Endodermal cell (in vitro differentiated cells): ENCODE measurements around the gene IL22RA1. TPM values are rescaled to one million over a fixed set of nuclear protein-coding genes. Genes with fewer than 3 reads are reported as not detected.

ENCODE experiments used
- DNase-seq: peaks from one replicate; pipeline ENCODE4 v3.0.0-alpha.2; 2017
- H3K27ac ChIP-seq: 2 replicates; pipeline ENCODE4 v1.5.1; 2013; ENCODE audit warnings: mild to moderate bottlenecking, low read depth, low read length, moderate library complexity
- H3K27me3 ChIP-seq: 2 replicates; pipeline ENCODE4 v1.6.1; 2013; ENCODE audit warnings: mild to moderate bottlenecking, low read length, moderate library complexity; ENCODE audit not compliant: insufficient read depth, control insufficient read depth, poor library complexity, severe bottlenecking
- H3K36me3 ChIP-seq: 2 replicates; pipeline ENCODE4 v1.7.0; 2013; ENCODE audit warnings: mild to moderate bottlenecking, low read length, moderate library complexity; ENCODE audit not compliant: control insufficient read depth, insufficient read depth
- H3K4me1 ChIP-seq: one replicate; pipeline ENCODE4 v1.7.0; 2013; ENCODE audit warnings: low read length; ENCODE audit not compliant: control insufficient read depth, insufficient read depth
- H3K4me3 ChIP-seq: 2 replicates; pipeline ENCODE4 v1.5.1; 2013; ENCODE audit warnings: mild to moderate bottlenecking, low read length, moderate library complexity
- H3K9ac ChIP-seq: 2 replicates; pipeline ENCODE4 v1.6.1; 2013; ENCODE audit warnings: mild to moderate bottlenecking, low read length, moderate library complexity; ENCODE audit not compliant: poor library complexity, severe bottlenecking; ENCODE audit errors: extremely low read depth
- H3K9me3 ChIP-seq: 2 replicates; pipeline ENCODE4 v1.6.1; 2013; ENCODE audit warnings: mild to moderate bottlenecking, low read length, moderate library complexity; ENCODE audit not compliant: control insufficient read depth
- H3K27ac Mint-ChIP-seq: 2 replicates; pipeline ENCODE4 v1.8.0; 2020; ENCODE audit warnings: mixed read lengths
- H3K27me3 Mint-ChIP-seq: 2 replicates; pipeline ENCODE4 v1.8.0; 2021; ENCODE audit warnings: mild to moderate bottlenecking, mixed read lengths; ENCODE audit not compliant: insufficient read depth
- H3K36me3 Mint-ChIP-seq: 2 replicates; pipeline ENCODE4 v1.8.0; 2020; ENCODE audit warnings: low read depth, mixed read lengths
- H3K4me1 Mint-ChIP-seq: 2 replicates; pipeline ENCODE4 v1.8.0; 2020; ENCODE audit warnings: mixed read lengths
- H3K4me3 Mint-ChIP-seq: 2 replicates; pipeline ENCODE4 v1.8.0; 2020; ENCODE audit warnings: mild to moderate bottlenecking, moderate library complexity, mixed read lengths
- H3K9me3 Mint-ChIP-seq: 2 replicates; pipeline ENCODE4 v1.8.0; 2020; ENCODE audit warnings: mild to moderate bottlenecking, mixed read lengths
- CTCF ChIP-seq: fragments of 200-600 bp; sonication (generic); conservative IDR thresholded peaks from 2 replicates; pipeline ENCODE4 v1.5.0; 2021; ENCODE audit warnings: antibody characterized with exemption, mild to moderate bottlenecking
- WGBS, 2 experiments: methylation state at CpG; one replicate each; pipeline versions ENCODE4 v1.1.5 to v1.1.7; 2013; ENCODE audit warnings: missing lambda C conversion rate in 2 of 2, mixed read lengths in 1 of 2; ENCODE audit not compliant: insufficient coverage in 1 of 2, insufficient read length in 1 of 2; 5-methylcytosine and 5-hydroxymethylcytosine counted together
- total RNA-seq, 2 donors: library from RNA; stranded (reverse); fragmentation: NEBNext Ultra II Directional in 1 of 2; extraction: Animal tissue kit (Norgen Biotek cat#: 25700) in 1 of 2; gene quantifications; 2 replicates in 1 of 2; 3 replicates in 1 of 2; pipeline ENCODE4 v1.2.1, GENCODE V29; 2021

IL22RA1 gene
- total RNA-seq, 2 donors from 2014 or later: not detected

GRCh38 chr1:24089027-24089742 lies 53.8 kb downstream of the IL22RA1 start:
- H3K36me3 Mint-ChIP-seq: no peaks in the 10 kb centered on the region
- no peak overlapping the region for H3K27ac Mint-ChIP-seq
- peaks cover 2% of the 10 kb centered on the region for H3K4me1 Mint-ChIP-seq

GRCh38 chr1:24086466-24086865 lies 56.5 kb downstream of the IL22RA1 start:
- no peaks in the 10 kb centered on the region for H3K36me3 Mint-ChIP-seq
- H3K4me3 Mint-ChIP-seq: no peak overlapping the region
- H3K27ac ChIP-seq: no peak overlapping the region
- no peak for DNase-seq
- H3K9ac ChIP-seq: no peak overlapping the region
- TF ChIP-seq CTCF: no peak
- no peaks in the 10 kb centered on the region for H3K27me3 ChIP-seq
- H3K9me3 Mint-ChIP-seq: no peaks in the 10 kb centered on the region
- no peak overlapping the region for H3K27ac Mint-ChIP-seq
- H3K4me1 ChIP-seq: peaks cover 7% of the 10 kb centered on the region
- peaks cover 2% of the 10 kb centered on the region for H3K4me1 Mint-ChIP-seq
- no peaks in the 10 kb centered on the region for H3K27me3 Mint-ChIP-seq
- no peaks in the 10 kb centered on the region for H3K9me3 ChIP-seq
- no peaks in the 10 kb centered on the region for H3K36me3 ChIP-seq
- 93 to 96% methylated on average over 15 to 16 of the region's 16 CpGs for WGBS, 2 experiments
- H3K4me3 ChIP-seq: no peak overlapping the region

More at GRCh38 chr1:24089027-24089742, 53.8 kb downstream of the IL22RA1 start:
- H3K9me3 Mint-ChIP-seq: no peaks in the 10 kb centered on the region
- DNase-seq: no peak
- H3K4me1 ChIP-seq: peaks cover 7% of the 10 kb centered on the region
- H3K4me3 ChIP-seq: no peak overlapping the region
- H3K9me3 ChIP-seq: no peaks in the 10 kb centered on the region
- no peak overlapping the region for H3K4me3 Mint-ChIP-seq
- H3K27me3 Mint-ChIP-seq: no peaks in the 10 kb centered on the region
- no peak overlapping the region for H3K27ac ChIP-seq
- no peak for TF ChIP-seq CTCF
- H3K9ac ChIP-seq: no peak overlapping the region
- no peaks in the 10 kb centered on the region for H3K27me3 ChIP-seq
- H3K36me3 ChIP-seq: no peaks in the 10 kb centered on the region
- 86% methylated on average over 9 to 14 of the region's 14 CpGs for WGBS, 2 experiments

- no peaks in the 10 kb centered on the region for H3K27me3 Mint-ChIP-seq
- TF ChIP-seq CTCF: no peak
- H3K36me3 Mint-ChIP-seq: no peaks in the 10 kb centered on the region
These were observed 57.4 kb downstream of the IL22RA1 start for GRCh38 chr1:24085546-24085945.

More at GRCh38 chr1:24085546-24085945, 57.4 kb downstream of the IL22RA1 start:
- H3K9me3 ChIP-seq: no peaks in the 10 kb centered on the region
- Mint-ChIP-seq H3K4me1 (peaks cover 2% of the 10 kb centered on the region), H3K9me3 (no peaks in the 10 kb centered on the region), H3K27ac (no peak overlapping the region), H3K4me3 (no peak overlapping the region)
- no peaks in the 10 kb centered on the region for H3K27me3 ChIP-seq
- no peak overlapping the region for H3K4me3 ChIP-seq
- no peak for DNase-seq
- no peaks in the 10 kb centered on the region for H3K36me3 ChIP-seq
- no peak overlapping the region for H3K27ac ChIP-seq
- H3K4me1 ChIP-seq: peaks cover 7% of the 10 kb centered on the region
- no peak overlapping the region for H3K9ac ChIP-seq
- 92% methylated on average over 2 of the region's 3 CpGs; no CpG with 5 or more reads in 1 of the 2 experiments for WGBS, 2 experiments
